Activated T-cell treated with anti-CD3 and anti-CD28 coated beads, Interleukin-2, amount 50 U/mL, for 24 hours (primary cell): ENCODE data around the gene DDX19B.
"Not testable (repeated sequence)": the region's sequence is repeated elsewhere in the genome, so short reads cannot be mapped to it uniquely, and the experiment has no call there.

Source experiments
- DNase-seq: peaks from one replicate; pipeline ENCODE4 v3.0.0-alpha.2; 2020
- H3K27ac Mint-ChIP-seq: 2 replicates; pipeline ENCODE4 v1.8.0; 2020; ENCODE audit warnings: mild to moderate bottlenecking, mixed read lengths
- H3K27me3 Mint-ChIP-seq: 2 replicates; pipeline ENCODE4 v1.8.0; 2020; ENCODE audit warnings: mixed read lengths
- H3K36me3 Mint-ChIP-seq: 2 replicates; pipeline ENCODE4 v1.8.0; 2020; ENCODE audit warnings: low read depth, mixed read lengths
- H3K4me1 Mint-ChIP-seq: 2 replicates; pipeline ENCODE4 v1.8.0; 2020; ENCODE audit warnings: low read depth, mixed read lengths
- H3K4me3 Mint-ChIP-seq: 2 replicates; pipeline ENCODE4 v1.8.0; 2020; ENCODE audit warnings: mild to moderate bottlenecking, moderate library complexity, mixed read lengths
- H3K9me3 Mint-ChIP-seq: 2 replicates; pipeline ENCODE4 v1.8.0; 2020; ENCODE audit warnings: mixed read lengths

The DDX19B gene

GRCh38 chr16:70349783-70350182, 50.8 kb downstream of the DDX19B start:
- Mint-ChIP-seq H3K36me3 (peaks cover 78% of the 10 kb centered on the region), H3K27ac (peak overlapping the region; percentile 85)
- no peak for DNase-seq

GRCh38 chr16:70359552-70359951, 60.6 kb downstream of the DDX19B start:
- DNase-seq: no peak
- Mint-ChIP-seq H3K4me1 (peaks cover 2% of the 10 kb centered on the region), H3K27me3 (no peaks in the 10 kb centered on the region), H3K36me3 (peaks cover 85% of the 10 kb centered on the region), H3K9me3 (no peaks in the 10 kb centered on the region), H3K4me3 (no peak overlapping the region), H3K27ac (no peak overlapping the region)

More at GRCh38 chr16:70349783-70350182, 50.8 kb downstream of the DDX19B start:
- Mint-ChIP-seq H3K27me3 (no peaks in the 10 kb centered on the region), H3K4me3 (peak overlapping the region; percentile 19), H3K9me3 (no peaks in the 10 kb centered on the region), H3K4me1 (peaks cover 37% of the 10 kb centered on the region)

GRCh38 chr16:70364399-70364798, 65.4 kb downstream of the DDX19B start:
- no peak for DNase-seq
- H3K27me3 Mint-ChIP-seq: no peaks in the 10 kb centered on the region
- H3K27ac Mint-ChIP-seq: peak overlapping the region; percentile 57
- no peaks in the 10 kb centered on the region for H3K9me3 Mint-ChIP-seq
- H3K4me1 Mint-ChIP-seq: peaks cover 2% of the 10 kb centered on the region
- H3K4me3 Mint-ChIP-seq: no peak overlapping the region
- peaks cover 96% of the 10 kb centered on the region for H3K36me3 Mint-ChIP-seq

- H3K27ac Mint-ChIP-seq: peak overlapping the region; percentile 63
- H3K4me1 Mint-ChIP-seq, H3K4me3 Mint-ChIP-seq, H3K9me3 Mint-ChIP-seq, H3K27me3 Mint-ChIP-seq: not testable (repeated sequence)
- peak; percentile 51 for DNase-seq
- H3K36me3 Mint-ChIP-seq: peaks cover 99% of the 10 kb centered on the region
These were observed 71.2 kb downstream of the DDX19B start for GRCh38 chr16:70370145-70370544.

- Mint-ChIP-seq H3K4me3 (no peak overlapping the region), H3K27me3 (no peaks in the 10 kb centered on the region), H3K36me3 (peaks cover 99% of the 10 kb centered on the region), H3K27ac (peak overlapping the region; percentile 66), H3K4me1 (peaks cover 5% of the 10 kb centered on the region), H3K9me3 (no peaks in the 10 kb centered on the region)
- no peak for DNase-seq
These were observed 71.9 kb downstream of the DDX19B start for GRCh38 chr16:70370924-70371323.

- Mint-ChIP-seq H3K27me3 (no peaks in the 10 kb centered on the region), H3K9me3 (no peaks in the 10 kb centered on the region), H3K27ac (peak overlapping the region; percentile 39), H3K4me3 (no peak overlapping the region), H3K36me3 (peaks cover 96% of the 10 kb centered on the region), H3K4me1 (peaks cover 13% of the 10 kb centered on the region)
- no peak for DNase-seq
These were observed 74.1 kb downstream of the DDX19B start for GRCh38 chr16:70372921-70373728.

GRCh38 chr16:70374213-70374612, 75.2 kb downstream of the DDX19B start:
- Mint-ChIP-seq H3K27ac (peak overlapping the region; percentile 37), H3K27me3 (no peaks in the 10 kb centered on the region), H3K36me3 (peaks cover 94% of the 10 kb centered on the region), H3K4me3 (no peak overlapping the region), H3K9me3 (no peaks in the 10 kb centered on the region), H3K4me1 (peaks cover 17% of the 10 kb centered on the region)
- no peak for DNase-seq

- Mint-ChIP-seq H3K4me3 (no peak overlapping the region), H3K36me3 (peaks cover 89% of the 10 kb centered on the region), H3K27me3 (no peaks in the 10 kb centered on the region), H3K27ac (peak overlapping the region; percentile 77), H3K9me3 (no peaks in the 10 kb centered on the region), H3K4me1 (peaks cover 18% of the 10 kb centered on the region)
- no peak for DNase-seq
These were observed 76.9 kb downstream of the DDX19B start for GRCh38 chr16:70375636-70376611.

- Mint-ChIP-seq H3K27ac (peak overlapping the region; percentile 85), H3K36me3 (peaks cover 80% of the 10 kb centered on the region), H3K4me1 (peaks cover 25% of the 10 kb centered on the region), H3K9me3 (no peaks in the 10 kb centered on the region), H3K4me3 (peak overlapping the region; percentile 18), H3K27me3 (no peaks in the 10 kb centered on the region)
- no peak for DNase-seq
These were observed 78.8 kb downstream of the DDX19B start for GRCh38 chr16:70377782-70378181.

GRCh38 chr16:70378869-70379493, 80.0 kb downstream of the DDX19B start:
- H3K4me1 Mint-ChIP-seq: peaks cover 25% of the 10 kb centered on the region
- DNase-seq: no peak
- peaks cover 75% of the 10 kb centered on the region for H3K36me3 Mint-ChIP-seq
- H3K4me3 Mint-ChIP-seq: peak overlapping the region; percentile 93
- H3K27ac Mint-ChIP-seq: peak overlapping the region; percentile 98
- H3K27me3 Mint-ChIP-seq: no peaks in the 10 kb centered on the region
- no peaks in the 10 kb centered on the region for H3K9me3 Mint-ChIP-seq

- H3K4me3 Mint-ChIP-seq: peak overlapping the region; percentile 93
- peak overlapping the region; percentile 98 for H3K27ac Mint-ChIP-seq
- DNase-seq: peak; percentile 87
- H3K27me3 Mint-ChIP-seq: no peaks in the 10 kb centered on the region
- peaks cover 64% of the 10 kb centered on the region for H3K36me3 Mint-ChIP-seq
- H3K9me3 Mint-ChIP-seq: no peaks in the 10 kb centered on the region
- peaks cover 25% of the 10 kb centered on the region for H3K4me1 Mint-ChIP-seq
These were observed 81.4 kb downstream of the DDX19B start for GRCh38 chr16:70380248-70380918.

- peak overlapping the region; percentile 98 for H3K27ac Mint-ChIP-seq
- H3K4me1 Mint-ChIP-seq: peaks cover 23% of the 10 kb centered on the region
- peak; percentile 95 for DNase-seq
- H3K9me3 Mint-ChIP-seq: no peaks in the 10 kb centered on the region
- H3K36me3 Mint-ChIP-seq: peaks cover 57% of the 10 kb centered on the region
- H3K27me3 Mint-ChIP-seq: no peaks in the 10 kb centered on the region
- H3K4me3 Mint-ChIP-seq: peak overlapping the region; percentile 93
These were observed 82.1 kb downstream of the DDX19B start for GRCh38 chr16:70380919-70381603.

- Mint-ChIP-seq H3K4me1 (peaks cover 20% of the 10 kb centered on the region), H3K9me3 (no peaks in the 10 kb centered on the region), H3K27me3 (no peaks in the 10 kb centered on the region), H3K4me3 (peak overlapping the region; percentile 93), H3K36me3 (peaks cover 50% of the 10 kb centered on the region), H3K27ac (peak overlapping the region; percentile 98)
- no peak for DNase-seq
These were observed 82.8 kb downstream of the DDX19B start for GRCh38 chr16:70381604-70382342.
